Renal pelvis (tissue), 4 donors: ENCODE results near the gene RAB31. TPM values are rescaled to one million over a fixed set of nuclear protein-coding genes. Genes with fewer than 3 reads are reported as not detected.
"Not testable (repeated sequence)": the region's sequence is repeated elsewhere in the genome, so short reads cannot be mapped to it uniquely, and the experiment has no call there.

Experiments
- DNase-seq: peaks from one replicate; pipeline ENCODE4 v3.0.0-alpha.2; 2013
- polyA plus RNA-seq, 3 donors: library from polyadenylated mRNA; unstranded; fragments of 120-200 nt; gene quantifications; one replicate each; pipeline ENCODE4 v1.2.1, GENCODE V29; 2013; ENCODE audit not compliant: insufficient read length in 3 of 3

RAB31 gene
- polyA plus RNA-seq, 3 donors, result 22.8 to 27.5 (median 25.7) TPM

DNA sequence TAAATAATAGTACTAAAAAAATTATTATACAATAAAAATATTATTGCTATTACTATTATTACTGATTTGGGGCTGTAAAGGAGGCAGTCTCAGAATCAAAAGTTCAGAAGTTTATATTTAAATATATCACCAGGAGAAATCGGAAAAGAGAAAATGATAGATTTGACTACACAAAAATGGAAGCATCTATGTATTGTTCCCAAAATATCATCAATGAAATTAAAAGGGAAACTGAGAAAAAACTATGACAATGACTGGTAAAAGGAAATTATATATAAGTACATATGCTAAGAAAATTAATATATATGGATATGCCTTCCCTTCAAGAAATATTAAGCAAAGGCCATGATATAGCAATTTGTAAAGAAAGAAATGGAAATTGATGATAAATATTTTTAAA, 170.0 kb downstream of the RAB31 start:
- DNase-seq, result no peak

DNA sequence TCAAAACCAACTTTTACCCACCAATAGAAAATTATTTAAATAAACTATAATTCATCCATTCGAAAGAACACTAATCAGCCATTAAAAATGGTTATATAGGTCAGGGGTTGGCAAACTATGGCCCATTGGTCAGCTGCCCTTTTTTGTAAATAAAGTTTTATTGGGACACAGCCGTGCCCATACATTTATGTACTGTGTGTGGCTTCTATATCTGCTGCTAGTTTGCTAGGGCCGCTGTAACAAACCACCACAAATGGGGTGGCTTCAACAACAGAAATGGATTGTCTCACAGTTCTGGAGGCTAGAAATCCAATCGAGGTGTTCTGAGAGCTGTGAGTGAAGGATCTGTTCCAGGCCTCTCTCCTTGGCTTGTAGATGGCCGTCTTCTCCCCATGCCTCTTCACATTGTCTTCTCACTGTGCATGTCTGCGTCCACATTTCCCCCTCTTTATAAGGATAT, 170.7 kb downstream of the RAB31 start:
- no peak for DNase-seq

DNA sequence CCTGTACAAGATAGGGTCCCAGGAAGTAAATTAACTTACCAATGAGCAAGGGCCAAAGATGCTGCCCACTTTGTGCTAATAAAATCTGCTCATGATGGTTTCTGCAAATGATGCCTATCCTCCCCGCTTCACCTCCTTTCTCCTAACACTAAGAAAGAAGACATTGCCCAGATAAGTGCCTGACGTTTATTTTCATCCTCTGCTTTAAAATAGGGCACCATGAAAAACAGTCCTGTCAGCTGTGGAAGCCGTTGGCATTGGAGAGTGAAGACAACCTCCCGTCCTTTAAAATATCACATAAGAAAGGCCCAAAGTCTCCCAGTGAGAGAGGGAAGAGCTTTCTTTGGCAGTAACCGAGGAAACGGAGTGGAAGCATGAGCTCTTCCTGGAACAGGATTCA, 176.0 kb downstream of the RAB31 start:
- DNase-seq, result no peak

DNA sequence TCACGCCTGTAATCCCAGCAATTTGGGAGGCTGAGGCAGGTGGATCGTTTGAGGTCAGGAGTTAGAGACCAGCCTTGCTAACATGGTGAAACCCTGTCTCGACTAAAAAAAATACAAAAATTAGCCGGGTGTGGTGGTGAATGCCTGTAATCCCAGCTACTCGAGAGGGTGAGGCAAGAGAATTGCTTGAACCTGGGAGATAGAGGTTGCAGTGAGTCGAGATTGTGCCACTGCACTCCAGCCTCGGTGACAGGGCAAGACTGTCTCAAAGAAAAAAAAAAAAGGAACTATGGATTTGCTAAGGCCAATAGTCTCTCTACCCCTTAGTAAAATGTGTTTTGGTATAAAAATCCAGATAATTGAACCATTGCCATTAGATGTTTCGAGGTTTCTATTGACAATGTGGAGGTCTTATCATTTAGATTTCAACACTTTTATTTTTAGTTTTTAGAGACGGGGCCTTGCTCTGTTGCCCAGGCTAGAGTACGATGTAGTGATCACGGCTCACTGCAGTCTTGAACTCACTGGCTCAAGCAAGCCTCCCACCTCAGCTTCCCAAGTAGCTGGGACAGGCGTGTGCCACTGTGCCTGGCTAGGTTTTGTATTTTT, 176.5 kb downstream of the RAB31 start:
- no peak for DNase-seq

DNA sequence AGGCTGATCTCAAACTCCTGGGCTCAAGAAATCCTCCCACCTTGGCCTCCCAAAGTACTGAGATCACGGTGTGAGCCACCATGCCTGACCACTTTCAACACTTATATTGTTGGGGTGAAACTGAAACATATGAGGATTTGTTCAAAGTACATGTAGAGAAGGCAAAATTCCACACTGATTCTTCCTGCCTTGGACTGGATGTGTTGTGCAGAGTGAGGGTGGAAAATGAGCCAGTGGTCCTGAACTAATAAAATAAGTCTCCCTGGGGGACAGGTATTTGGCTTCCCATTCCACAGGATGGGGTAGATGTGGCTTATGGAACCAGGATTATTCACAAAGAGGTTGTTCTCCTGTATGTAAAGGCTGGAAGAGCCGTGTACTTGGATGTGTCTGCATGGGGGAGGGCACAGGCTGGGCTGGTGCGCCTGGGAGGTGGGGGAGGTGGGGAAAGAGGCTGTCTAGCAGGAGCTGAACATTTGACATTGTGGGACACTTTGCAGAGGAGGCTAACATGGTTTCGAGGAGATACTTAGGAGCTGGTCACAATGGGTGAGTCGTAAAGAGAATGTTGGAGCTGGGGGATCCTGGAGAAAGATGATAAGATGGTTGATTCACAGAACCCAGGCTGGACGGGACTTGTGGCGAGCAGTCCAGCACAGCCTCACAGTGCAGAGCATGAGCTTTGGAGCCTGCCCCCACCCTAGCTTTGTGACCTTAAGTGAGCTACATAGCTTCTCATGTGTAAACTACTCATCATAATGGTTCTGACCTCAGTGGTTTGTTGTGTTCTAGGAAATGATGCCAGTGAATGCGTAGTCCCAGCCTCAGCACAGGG, 177.3 kb downstream of the RAB31 start, which contains the start of gene TXNDC2:
Gene TXNDC2, plus strand, starts transcription at position 804 of the 835 bp plus-strand sequence. CDS start 708 bp downstream, outside the sequence.
- no peak for DNase-seq

DNA sequence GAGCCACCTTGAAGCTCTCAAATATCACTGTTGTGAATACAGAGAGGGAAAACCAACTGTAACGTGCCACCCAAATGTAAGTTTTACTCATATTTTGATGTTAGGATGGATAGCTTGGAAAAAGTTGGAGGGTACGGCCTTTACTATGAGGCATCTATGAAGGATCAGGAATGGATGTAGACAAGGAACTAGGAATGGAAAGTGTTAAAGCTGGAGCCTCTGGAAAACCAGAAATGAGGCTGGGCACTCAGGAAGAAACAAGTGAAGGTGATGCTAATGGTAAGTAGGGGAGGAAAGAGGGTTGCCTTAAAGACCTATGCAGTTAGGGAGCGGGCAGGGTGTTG, 177.9 kb downstream of the RAB31 start:
- DNase-seq, result no peak

DNA sequence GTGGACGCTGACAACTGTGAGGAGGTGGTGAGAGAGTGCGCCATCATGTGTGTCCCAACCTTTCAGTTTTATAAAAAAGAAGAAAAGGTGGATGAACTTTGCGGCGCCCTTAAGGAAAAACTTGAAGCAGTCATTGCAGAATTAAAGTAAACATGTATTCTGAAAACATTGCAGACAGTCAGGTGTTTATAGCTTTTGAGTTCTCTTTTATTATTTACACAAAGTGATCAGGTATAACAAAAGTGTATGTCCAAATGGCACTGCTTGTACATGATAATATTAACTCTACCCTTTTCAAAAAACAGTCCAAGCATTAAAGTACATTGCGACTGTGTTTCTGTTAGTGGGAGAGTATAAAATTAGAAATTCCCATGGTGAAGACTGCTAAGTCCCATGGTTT, 179.9 kb downstream of the RAB31 start:
- no peak for DNase-seq

DNA sequence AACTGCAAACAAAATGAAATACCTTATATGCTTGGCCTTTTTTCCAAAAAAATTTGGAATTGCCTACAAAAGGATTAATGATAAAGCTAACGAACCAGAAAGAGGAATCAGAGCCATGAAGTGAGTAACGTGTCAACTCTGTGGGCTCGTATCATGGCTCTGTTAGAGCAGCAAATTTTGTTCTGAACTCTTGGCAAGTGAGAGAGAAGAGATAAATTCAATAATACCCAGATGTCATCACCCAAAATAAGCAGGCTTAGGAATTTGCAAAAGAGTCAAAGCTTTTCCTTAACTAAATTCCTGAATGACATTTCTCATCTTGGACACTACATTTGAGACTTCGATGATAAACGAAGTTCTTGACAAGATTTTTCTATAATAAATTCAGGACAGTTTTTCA, 182.1 kb downstream of the RAB31 start:
- DNase-seq, result no peak

DNA sequence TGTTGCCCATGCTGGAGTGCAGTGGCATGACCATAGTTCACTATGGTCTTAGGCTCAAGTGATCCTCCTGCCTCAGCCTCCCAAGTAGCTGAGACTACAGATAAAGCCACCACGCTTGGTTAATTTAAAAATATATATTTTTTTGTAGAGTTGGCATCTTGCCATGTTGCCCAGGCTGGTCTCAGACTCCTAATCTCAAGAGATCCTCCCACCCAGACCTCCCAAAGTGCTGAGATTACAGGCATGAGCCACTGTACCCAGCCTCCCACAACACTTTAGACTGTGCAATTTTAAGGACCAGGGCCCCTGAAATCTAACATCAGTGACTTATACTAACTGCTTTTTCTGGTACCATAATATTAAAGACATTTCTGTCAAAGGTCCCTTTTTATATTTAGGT, 182.9 kb downstream of the RAB31 start:
- DNase-seq, result no peak

DNA sequence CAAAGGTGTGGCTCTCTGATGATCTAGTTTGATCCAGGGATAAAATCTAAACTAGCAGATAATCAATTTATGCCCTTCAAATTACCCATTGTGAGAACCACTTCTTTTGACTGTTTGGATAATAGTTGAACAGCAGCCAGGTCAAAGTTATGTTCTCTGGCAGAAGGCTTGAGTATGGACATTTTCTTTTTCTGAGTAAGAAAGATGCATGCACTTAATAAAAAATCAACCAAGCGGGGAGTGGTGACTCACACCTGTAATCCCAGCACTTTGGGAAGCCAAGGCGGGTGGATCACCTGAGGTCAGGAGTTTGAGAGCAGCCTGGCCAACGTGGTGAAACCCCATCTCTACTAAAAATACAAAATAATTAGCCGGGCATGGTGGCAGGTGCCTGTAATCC, 183.4 kb downstream of the RAB31 start:
- not testable (repeated sequence) for DNase-seq

DNA sequence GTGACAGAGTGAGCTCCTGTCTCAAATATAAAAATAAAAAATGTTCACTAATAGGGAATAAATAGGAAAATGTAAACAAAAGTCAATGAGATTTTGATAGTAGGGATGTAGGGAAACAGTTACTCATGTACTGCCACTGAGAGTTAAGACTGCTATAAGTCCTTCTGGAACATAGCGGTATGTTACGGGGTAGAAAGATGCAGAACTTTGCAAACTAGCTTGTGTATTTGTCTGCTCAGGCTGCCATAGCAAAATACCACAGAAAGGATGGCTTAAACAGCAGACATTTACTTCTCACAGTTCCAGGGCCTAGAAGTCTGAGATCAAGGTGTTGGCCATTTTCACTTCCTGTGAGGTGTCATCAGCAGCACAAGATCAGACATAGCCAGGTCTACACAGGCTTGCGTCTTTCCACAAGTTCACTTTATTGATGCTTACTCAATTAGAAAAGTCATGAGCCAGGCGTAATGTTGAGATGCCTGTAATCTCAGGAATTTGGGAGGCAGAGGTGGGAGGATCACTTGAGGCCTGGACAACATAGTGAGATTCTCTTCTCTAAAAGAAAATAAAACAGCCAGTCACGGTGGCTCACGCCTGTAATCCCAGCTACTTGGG, 186.5 kb downstream of the RAB31 start:
- DNase-seq, result no peak

DNA sequence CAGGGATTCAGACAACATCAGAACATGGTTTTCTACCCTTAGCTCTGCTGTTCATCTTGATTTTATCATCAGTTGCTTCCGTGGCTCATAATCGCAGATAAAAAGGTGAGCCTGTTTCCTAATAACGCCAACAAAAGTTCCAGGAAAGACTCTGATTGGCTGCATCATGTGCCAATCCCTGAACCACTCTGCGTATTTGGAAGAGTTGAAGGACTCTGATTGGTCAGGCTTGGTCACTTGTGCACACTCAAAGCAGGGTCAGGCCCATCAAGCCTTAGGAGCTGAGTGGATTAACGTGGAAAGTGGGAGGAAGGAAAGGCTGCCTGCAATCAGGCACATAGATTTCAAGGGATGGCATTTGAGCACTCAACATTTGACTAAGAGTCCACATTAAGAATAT, 189.0 kb downstream of the RAB31 start:
- no peak for DNase-seq

DNA sequence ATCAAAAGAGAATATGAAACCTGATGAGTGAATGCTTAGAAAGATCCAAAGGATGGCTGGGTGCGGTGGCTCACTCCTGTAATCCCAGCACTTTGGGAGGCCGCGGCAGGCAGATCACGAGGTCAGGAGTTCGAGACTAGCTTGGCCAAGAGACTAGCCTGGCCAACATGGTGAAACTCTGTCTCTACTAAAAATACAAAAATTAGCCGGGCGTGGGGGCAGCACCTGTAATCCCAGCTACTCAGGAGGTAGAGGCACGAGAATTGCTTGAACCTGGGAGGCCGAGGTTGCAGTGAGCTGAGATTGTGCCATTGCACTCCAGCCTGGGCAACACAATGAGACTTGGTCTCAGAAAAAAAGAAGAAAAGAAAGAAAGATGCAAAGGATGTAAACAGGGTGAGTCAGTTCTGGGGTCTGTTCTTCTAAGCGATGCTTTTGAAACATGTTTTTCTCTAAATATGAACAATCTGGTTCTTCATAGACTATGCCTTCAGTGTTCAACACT, 189.7 kb downstream of the RAB31 start:
- DNase-seq, result not testable (repeated sequence)

DNA sequence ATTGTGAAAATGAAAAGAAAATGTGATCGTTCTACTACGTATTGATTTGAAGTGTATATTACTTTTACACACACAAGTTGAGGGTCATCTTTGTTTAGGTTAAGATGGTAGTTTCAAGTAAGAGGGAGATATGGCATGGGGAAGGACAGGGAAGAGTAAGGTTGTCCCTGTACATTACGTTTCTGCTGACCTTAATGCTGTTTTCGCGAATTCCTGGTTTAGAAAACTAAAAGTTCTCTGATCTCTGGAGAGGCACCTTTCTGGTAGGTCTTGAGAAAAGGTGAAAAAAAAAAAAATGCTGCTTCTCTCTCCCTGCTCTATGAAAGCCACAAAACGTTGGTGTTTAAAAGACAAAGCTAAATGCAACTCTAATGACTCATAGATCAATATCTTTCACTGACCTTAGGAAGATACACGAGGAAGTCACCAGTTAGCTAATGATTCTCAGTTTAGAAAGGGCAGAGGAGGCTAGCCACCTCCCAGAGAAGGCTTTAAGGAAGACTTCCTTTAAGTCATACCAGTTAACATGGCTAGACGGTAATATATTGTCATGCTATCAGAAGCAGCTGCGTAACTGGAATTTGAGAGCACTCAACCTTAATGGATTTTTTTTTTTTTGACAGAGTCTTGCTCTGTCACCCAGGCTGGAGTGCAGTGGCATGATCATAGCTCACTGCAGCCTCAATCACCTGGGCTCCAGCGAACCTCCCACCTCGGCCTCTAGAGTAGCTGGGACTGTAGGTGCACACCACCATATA, 190.9 kb downstream of the RAB31 start:
- DNase-seq, result no peak

DNA sequence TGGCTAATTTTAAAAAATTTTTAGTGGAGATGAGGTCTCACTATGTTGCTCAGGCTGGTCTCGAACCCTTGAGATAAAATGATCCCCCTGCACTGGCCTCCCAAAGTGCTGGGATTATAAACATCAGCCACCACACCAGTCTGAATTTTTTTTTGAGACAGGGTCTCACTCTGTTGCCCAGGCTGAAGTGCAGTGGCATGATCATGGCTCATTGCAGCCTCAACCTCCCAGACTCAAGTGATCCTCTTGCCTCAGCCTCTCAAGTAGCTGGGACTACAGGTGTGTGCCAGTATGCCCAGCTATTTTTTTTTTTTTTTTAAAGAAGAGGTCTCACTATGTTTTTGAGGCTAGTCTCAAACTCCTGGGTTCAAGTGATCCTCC, 191.4 kb downstream of the RAB31 start:
- not testable (repeated sequence) for DNase-seq

DNA sequence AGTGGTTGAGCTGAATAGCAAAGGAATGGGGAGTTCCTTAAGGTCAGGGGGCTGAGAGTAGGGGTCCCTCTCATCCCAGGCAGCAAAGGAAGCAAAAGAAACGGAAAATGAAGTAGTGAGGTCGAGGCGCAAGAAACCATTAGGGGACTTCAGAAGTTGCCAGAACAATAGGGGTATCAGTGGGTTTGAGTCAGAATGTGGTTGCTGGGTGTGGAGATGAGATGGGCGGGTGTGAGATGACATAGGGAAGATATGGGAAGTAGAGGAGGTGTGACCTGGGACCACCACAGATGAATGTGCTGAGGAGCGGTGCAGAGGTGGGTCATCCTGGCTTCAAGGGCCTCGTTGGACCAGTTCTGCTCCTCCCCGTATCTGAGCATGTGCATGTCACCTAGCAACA, 192.6 kb downstream of the RAB31 start:
- no peak for DNase-seq

DNA sequence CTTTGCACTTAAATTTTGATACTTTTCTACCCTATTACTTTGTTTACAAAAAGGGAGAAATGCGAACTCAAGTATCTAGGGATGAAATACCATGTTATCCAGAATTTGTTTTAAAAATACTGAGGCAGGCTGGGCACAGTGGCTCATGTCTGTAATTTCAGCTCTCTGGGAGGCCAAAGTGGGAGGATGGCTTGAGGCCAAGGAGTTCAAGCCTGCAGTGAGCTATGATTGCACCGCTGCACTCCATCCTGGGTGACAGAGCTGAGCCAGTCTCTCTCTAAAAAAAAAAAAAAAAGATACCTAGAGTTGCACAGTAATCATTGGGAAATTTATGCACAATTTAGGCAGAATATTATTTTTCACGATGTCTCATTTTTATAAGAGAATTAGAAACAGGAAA, 193.3 kb downstream of the RAB31 start:
- no peak for DNase-seq

DNA sequence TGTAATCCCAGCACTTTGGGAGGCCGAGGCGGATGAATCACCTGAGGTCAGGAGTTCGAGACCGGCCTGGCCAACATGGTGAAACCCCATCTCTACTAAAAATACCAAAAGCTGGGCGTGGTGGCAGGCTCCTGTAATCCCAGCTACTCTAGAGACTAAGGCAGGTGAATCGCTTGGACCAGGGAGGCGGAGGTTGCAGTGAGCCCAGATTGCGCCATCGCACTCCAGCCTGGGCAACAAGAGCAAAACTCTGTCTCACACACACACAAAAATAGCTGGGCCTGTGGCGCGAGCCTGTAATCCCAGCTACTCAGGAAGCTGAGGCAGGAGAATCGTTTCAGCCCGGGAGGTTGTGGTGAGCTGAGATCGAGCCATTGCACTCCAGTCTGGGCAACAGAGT, 194.2 kb downstream of the RAB31 start:
- DNase-seq, result not testable (repeated sequence)

DNA sequence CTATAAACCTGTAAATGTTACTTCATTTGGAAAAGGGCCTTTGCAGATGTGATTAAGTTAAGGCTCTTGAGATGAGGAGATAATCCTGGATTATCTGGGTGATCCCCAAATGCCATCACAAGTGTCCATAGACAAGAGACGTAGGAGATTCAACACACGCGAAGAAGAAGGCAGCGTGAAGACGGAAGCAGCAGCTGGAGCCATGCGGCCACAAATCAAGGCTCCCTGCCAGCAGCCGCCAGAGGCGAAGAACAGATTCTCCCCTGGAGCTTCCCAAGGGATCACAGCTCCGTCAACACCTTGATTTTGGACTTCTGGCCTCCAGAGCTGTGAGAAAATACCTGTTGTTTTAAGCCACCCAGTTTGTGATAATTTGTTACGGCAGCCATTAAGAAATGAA, 194.7 kb downstream of the RAB31 start:
- DNase-seq, result no peak

DNA sequence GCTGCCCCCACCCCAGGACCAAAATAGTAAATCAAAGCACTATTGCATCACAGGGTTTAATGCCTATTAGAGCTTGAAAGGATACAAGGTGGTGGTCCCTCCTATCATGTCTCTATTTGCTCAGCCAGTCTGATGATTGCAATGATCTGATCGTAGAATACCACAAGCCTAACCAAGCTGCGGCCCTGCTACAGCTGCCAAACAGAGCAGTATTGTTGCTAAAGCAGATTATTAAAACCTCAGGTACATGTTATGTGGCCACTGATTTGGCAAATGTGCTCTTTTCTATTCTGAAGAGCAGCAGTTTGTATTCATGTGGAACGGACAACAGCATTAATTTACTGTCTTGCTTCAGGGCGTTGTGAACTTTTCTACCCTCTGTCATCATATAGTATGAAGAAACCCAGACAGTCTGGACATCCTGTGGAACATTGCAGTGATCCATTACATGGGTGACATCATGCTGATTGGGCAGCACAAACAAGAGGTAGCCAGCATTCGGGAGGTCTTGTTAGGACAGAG, 197.4 kb downstream of the RAB31 start:
- DNase-seq, result peak; percentile 49

DNA sequence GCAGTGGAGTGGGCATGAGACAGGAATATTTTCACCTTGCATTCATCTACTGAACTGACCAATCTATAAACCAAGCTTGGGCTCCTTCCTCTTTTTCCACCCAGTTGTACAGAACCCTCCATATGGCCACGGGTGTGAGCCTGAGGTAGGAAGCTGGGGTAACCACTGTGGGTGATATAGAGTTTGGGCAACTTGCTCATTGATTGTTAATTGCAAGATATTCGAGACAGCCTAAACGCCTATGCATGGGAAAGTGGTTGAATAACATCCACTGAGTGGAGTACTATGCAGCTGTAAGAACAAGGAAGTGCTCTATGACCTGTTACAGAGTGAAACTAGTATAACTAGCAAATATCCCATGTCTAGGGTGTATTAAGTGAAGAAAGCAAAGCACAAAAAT, 198.4 kb downstream of the RAB31 start:
- no peak for DNase-seq

DNA sequence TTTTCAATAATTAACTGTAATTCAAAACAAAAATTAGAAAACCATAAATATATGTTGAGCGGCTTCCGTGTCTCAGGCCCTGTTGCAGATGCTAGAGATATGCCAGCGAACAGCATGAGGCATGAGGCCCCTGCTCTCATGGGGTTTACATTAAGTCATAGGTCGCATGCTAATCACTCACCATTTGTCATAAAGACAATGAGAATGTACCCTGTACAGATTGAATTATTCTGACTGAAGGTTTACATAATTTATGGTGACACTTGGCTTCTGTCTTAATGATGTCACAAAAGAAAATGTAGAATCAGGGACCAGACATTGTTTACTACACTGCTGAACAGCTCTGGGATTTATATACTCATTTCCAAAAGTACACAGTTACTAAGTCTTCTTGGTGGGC, 199.8 kb downstream of the RAB31 start:
- DNase-seq, result no peak
